NCI-H748 (cell line): Measurements from ENCODE around the gene EHBP1L1.

ENCODE experiments used
- DNase-seq: peaks from one replicate; lab custom pipeline; 2025; ENCODE audit not compliant: unreplicated experiment; lab: John Stamatoyannopoulos, UW

The EHBP1L1 gene

DNA sequence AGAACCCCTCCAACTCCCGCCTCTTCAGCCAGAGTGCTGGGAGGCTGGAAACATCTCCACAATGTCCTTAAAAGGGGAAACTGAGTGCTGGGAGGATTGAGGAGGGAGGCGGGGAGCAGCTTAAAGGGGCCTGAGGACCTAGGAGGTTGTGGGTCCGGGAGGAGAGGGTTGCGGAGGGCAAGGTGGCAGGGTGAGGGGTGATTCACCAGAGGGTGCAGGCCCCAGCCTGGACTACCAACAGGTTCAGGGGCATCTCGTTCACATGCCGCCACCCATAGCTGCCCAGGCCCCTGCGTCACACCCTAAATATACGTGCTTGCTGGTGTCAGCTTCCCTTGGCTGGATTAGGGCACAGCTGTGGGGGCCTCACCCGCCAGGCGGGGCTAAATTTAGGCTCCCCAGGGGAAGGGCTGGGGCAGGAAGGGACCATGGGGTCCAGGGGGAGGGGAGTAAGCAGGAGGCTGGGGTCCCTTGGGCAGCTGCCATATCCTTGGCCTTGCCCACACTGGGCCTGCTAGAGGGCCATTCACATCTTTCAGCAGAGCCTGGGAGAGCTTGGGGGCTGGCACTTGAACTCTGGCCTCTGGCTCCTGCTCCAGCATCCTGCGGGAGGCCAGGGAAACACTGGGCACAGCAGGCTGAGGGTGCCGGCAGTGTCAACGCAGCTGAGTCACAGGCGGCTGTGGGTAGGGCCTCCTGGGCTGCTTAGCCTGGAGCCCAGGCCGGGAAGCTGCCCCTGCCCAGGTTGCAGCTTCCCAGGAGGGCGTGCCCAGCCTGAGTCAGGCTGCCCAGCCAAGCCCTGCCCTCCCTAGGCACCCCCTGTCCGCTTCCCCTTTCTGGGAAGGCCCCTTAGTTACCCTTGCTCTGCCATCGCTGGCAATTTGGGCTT, 1.3 kb downstream of the EHBP1L1 start:
- no peak for DNase-seq

DNA sequence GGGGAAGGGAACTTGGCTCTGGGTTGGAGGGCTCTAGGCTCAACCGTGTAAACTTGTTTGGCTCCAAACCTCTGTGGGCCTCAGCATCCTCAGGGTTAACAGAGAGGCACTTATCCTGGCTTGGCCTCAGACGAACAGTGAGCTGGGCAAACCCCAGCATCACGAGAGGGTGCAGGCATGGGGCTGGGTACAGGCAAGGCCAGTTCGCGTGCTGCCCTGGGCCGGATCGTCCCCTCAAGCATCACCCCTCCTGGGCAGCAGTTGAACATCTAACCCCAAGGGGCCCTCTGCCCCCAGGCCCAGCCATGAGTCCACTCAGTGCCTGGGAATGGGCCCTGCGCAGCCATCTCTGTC, 1.9 kb downstream of the EHBP1L1 start:
- DNase-seq = no peak

DNA sequence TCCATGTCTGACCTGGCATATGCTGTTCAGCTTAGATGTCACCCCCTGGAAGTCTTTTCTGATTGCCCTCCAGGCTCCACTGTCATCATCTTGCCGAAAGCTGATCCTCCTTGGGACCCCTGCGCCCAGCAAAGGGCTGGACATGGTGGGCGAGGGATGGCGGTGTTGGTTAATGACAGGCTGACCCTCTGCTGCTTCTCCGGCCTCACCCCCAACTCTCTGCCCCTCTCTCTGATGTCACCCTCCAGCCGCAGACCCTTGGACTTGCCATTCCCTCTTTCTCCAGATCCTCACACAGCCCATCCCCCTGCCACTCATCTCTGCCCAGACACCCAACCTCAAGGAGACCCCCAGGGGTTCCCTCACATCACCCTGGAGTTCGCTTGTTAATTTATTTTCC, 2.3 kb downstream of the EHBP1L1 start:
- no peak for DNase-seq

DNA sequence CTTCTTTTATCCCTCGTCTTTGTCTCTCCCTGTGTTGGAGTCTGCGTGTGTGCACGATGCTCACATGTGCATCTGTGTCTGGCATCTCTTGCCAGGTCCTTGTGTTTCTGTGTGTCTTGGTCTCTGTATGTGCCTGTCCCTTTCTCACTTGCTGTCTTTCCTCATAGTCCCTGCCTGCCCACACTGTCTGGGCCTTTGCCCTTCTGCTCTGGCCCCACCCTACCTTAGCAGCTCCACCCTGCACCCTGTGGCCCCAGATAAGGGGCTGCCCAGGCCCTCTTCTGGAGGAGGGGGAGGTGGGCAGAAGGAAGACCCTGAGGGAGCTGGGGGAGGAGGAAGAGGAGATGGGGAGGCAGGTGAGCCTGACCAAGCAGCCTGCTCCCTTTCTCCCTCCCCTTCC, 2.8 kb downstream of the EHBP1L1 start:
- DNase-seq = no peak

DNA sequence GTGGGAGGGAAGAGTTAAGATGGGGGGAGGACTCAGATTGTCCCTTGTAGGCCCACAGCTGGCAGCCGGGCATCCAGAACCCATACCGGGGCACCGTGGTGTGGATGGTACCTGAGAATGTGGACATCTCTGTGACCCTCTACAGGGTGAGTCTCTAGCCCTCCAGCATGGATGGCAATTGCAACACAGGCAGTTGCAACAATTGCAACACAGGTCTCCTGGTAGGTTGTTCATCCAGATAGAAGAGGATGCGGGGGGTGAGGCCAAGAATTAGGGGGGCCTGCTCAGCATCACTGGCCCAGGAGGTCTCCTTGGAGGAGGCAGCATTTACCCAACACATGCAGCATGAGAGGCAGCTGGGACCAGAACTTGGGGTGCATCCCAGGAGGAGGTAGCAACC, 3.4 kb downstream of the EHBP1L1 start:
- no peak for DNase-seq

DNA sequence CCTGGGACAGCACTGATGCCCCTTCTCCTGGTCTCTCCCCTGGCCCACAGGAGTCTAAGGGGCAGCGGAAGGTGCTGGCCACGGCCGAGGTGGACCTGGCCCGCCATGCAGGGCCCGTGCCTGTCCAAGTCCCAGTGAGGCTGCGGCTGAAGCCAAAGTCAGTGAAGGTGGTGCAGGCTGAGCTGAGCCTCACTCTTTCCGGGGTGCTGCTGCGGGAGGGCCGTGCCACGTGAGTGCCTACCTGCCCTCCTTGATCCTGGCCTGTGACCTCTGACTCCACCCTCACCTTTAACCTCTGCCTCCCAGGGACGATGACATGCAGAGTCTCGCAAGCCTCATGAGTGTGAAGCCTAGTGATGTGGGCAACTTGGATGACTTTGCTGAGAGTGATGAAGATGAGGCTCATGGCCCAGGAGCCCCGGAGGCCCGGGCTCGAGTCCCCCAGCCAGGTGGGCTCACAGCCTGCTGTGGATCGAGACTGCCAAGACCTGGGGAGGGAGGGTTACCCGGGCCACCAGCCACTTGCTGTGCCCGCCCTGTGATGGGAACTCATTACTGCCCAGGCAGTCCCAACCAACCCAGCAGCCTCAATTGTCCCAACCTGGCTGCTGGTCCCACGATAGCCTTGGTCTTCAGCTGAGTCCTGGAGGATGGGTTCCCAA, 4.3 kb downstream of the EHBP1L1 start:
- no peak for DNase-seq

DNA sequence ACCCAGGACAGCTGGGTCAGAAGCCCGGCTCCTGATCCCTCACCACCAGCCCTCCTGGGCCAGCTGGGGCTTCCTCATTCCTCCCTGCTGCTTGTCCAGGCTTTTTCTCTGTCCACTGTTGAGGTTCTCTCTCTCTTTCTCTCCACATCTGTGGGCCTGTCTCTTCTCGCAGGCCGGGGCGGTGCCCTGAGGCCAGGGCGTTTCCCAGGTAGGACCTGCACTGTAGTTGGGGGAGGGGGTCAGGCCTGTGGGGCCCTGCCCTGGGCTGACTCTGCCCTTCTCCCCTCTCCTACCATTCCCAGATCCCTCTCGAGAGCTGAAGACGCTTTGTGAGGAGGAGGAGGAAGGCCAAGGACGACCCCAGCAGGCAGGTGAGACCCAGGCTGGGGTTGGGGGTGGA, 4.9 kb downstream of the EHBP1L1 start:
- DNase-seq = no peak

DNA sequence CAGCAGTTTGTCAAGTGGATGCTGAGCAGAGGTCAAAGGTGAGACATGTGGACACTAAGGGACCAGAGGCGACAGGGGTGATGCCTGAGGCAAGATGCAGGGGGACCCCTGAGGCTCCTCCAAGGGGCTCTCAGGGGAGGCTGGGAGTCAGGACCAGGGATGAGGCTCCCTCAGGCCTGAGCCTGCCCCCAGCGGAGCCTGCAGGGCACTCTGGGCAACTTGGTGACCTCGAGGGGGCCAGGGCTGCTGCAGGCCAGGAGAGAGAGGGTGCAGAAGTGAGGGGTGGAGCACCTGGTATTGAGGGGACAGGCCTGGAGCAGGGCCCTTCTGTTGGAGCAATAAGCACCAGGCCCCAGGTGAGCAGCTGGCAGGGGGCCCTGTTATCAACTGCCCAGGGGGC, 6.1 kb downstream of the EHBP1L1 start:
- no peak for DNase-seq

DNA sequence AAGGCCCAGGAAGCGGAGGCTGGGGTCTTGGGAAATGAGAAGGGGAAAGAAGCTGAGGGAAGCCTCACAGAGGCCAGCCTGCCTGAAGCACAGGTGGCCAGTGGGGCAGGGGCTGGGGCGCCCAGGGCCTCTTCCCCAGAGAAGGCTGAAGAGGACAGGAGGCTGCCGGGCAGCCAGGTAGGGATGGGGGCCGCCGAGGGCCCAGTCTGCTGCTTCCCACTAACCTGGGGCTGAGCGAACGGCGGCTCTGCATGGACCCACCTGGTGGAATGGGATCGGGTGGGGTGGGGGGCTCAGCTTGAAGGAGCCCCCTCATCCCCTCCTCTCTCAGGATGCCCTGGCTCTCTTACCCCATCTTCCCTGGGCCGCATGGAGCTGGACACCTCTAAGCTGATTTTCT, 7.7 kb downstream of the EHBP1L1 start:
- DNase-seq = no peak

DNA sequence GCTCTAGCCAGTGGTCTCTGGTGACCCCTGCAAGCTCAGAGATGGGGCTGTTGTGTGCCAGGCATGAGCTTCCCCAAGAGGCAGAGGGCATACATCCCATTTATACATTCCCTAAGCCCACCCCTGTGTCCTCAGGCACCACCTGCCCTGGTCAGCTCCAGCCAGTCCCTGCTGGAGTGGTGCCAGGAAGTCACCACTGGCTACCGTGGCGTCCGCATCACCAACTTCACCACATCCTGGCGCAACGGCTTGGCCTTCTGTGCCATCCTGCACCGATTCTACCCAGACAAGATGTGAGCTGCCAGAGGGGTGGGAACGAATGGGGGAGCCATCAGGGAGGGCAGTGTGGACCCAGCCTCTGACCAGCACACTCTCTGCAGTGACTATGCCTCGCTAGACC, 8.3 kb downstream of the EHBP1L1 start:
- DNase-seq = no peak

DNA sequence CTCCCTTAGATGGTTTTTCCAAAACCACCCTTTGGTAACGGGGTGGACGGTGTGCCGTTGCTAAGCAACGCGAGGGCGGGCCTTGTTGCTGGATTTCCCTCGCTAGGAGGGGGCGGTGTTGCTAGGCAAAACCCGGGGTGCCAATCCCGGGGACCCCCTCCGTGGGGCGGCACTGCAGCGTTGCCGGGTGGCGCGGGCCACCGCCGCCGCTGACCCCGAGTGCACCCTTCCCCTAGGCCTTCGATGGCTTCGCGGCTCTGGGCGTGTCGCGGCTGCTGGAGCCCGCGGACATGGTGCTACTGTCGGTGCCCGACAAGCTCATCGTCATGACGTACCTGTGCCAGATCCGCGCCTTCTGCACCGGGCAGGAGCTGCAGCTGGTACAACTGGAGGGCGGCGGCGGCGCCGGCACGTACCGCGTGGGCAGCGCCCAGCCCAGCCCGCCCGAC, 8.9 kb downstream of the EHBP1L1 start:
- DNase-seq = no peak

DNA sequence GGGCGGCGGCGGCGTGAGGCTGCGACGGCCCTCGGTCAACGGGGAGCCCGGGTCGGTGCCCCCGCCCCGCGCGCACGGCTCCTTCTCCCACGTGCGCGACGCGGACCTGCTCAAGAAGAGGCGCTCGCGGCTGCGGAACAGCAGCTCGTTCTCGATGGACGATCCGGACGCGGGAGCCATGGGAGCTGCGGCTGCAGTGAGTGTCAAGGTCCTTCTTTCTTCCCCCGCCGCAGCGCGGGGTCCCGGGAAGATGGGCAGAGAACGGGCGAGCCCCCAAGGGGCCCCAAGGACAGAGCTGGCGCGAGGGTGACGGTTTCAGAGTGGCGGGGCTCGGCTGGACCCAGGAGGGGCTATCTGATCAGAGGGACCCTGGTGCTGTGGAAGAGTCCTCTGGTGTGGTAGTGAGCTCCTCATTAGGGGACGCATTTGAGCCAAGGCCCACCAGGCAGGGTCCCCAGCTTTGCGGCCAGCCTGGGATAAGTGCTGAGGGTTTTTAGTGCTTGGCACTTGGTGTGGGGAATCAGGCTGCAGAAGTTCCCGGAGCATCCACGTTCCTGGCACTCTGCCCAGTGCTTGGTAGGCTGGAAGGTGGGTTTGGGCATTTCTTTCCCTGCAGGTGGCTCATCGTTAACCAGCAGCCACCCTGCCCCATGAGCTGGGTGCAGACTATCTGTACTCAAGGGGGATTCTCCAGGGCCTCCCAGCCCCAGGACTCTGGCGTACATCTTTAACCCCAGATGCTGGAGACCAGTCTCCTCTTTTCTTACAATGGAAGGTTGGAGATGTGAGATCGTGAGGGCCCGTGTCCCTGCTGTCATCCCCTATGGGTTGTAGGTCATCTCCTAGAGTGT, 9.8 kb downstream of the EHBP1L1 start:
- DNase-seq = no peak

DNA sequence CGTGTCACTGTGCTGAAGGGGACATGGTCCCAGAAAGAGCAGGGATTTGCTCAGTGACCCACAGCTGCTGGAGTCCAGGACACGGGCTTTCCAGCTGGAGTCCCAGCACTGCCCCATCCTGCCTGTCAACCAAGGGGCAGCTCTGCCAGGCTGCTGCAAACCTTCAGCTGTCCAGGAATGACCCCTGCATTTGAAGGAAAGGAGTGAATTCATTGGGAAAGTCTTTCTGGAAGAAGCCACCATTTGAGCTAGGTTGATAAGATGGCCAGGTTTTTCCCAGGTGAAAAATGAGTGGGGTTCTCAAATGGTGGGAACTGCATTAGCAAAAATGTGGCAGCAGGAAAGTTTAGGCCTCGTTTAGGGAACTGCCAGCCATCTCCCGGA, 10.4 kb downstream of the EHBP1L1 start:
- DNase-seq = no peak

DNA sequence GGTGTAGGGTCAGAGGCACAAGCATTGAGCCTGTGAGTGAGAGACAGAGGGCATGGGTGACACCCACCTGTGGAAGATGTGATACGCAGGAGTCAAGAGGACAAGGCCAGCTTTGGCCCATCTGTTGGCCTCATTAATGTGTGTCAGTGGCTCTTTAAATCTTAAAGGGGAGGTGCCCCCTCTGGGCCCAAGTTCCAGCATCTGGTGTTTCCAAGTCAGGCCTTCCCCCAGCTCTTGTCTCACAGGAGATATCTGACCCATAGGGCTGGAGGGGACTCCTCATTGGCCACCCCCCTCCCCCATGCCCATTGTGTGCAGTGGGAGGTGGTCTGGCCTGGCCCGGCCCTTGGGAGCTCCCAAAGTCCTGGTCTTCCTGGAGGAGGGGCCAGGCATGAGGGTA, 10.8 kb downstream of the EHBP1L1 start:
- DNase-seq = no peak

DNA sequence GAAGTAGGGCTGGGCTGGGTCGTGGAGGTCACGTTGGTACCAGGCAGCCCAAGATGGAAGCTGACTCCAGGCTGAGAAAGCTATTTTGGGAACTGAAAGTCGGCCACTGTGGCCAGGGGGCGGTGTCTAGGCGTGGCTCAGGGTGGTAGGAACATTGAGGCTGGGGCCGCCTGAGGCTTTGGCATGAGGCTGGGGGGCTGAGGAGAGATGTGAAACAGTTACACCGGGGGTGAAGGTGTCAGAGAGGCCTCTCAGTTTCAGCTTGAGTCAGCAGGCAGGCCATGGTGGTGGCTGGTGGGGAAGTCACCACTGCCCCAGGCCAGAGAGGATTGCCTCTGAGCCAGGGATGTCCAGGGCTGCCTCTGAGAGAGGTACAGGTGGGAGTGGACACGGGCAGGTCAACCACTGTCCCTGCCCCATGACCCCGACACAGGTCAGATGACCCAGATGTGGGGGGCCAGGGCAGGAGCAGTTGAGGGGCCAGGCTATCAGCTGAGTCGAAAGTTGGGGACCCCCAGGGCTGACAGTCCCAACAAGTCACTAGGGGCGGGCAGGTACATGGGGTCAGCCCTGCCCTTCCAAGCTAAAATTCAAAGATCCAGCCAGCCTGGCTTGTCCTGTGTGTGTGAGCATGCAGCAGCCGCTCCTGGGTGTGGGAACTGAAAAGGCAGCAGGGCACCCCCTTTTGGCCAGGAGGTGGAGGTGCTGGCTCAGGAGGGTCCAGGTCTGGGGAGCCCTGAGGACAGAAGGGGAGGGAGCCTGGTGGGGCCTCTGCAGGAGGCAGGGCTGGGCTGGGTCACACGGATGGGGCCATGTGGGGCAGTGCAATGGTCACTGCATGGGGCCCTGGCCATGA, 12.6 kb downstream of the EHBP1L1 start:
- DNase-seq = peak; percentile 22

DNA sequence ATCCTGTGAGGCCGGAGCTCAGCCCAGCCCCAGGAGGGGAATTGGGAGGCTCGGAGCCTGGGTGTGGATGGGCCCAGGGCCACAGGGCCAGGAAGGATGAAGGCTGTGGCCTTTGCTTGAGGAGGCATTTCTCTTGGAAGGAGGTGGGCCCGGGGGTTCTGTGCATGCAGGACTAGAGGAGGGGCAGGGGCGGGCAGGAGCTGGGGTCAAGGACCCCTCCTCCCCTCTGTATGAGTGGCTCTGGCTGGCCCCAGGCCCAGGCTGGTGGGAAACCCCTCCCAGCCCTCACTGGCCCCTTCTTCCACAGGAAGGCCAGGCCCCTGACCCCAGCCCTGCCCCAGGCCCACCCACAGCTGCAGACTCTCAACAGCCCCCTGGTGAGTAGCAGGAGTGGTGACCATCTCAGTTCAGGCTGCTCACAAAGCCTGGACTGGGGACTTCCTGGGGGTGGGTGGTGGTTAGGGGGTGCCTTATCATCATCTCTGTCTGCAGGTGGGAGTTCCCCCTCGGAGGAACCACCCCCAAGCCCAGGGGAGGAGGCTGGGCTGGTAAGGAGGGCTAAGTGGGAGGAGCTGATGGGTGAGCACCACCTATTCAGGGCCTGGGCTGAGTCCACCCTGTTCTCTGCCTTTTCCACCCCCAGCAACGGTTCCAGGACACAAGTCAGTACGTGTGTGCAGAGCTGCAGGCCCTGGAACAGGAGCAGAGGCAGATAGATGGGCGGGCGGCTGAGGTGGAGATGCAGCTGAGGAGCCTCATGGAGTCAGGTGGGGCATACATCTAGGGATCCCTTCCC, 13.8 kb downstream of the EHBP1L1 start:
- DNase-seq = no peak

DNA sequence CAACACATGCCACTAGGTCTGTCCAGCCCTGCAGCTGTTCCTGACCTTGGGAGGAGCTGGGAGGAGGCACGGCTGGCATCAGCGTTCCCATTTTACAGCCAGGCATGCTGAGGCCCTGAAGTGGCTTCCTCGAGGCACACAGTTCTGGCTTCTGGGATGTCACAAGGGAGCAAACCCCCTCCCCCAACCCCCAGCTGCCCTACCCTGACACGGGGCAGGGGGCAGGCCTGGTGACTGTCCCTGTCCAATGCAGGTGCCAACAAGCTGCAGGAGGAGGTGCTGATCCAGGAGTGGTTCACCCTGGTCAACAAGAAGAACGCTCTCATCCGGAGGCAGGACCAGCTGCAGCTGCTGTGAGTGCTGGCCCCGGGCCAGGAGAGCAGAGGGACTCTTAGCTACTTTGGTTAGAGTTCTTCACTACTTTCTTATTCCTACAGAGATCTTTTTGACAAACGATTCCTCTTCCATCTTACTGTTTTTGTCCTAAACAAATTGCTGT, 14.4 kb downstream of the EHBP1L1 start:
- DNase-seq = no peak

DNA sequence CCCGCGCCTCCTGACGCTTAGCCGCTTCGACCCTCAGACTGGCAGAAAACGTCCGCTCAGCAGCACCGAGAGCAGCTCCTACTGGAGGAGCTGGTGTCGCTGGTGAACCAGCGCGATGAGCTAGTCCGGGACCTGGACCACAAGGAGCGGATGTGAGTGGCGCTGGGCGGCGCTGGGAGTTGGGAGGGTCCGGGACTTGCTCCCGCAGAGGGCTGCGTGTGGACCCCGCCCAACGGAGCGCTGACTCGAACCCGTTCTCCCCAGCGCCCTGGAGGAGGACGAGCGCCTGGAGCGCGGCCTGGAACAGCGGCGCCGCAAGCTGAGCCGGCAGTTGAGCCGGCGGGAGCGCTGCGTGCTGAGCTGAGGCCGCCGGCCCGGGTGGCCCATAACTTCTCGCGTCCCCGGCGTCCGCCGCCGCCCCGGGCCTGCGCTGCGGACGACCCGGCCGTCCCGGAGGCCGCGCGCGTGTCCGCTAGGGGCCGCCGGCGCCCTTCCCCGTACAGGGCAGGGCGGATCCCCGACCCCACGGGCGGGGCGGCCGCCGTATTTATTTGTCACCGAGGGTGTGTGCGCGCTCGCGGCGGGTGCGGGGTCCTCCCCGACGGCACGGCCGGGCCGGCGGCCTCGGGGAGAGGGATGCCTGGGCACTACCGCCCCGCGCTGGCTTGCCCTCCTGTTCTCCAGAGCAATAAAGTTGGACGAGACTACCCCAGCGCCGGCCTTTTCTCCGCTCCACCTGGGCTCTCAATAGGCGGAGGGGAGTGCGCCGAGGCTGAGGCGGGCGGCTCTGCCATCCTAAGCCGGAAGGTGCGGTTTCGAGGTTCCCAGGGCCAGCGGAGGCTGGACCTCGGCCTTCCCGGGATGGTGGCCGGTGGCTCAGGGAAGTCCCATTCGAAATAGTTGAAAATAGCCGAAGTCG, 16.3 kb downstream of the EHBP1L1 start:
- peak; percentile 47 for DNase-seq
